ENCODE data around the gene SNX8.
"Not testable (repeated sequence)": the region's sequence is repeated elsewhere in the genome, so short reads cannot be mapped to it uniquely, and the experiment has no call there.

The SNX8 gene

GRCh38 chr7:2330493-2330892 lies 16.3 kb upstream of the SNX8 start:
- in situ Hi-C loops (cut with MboI; ENCODE audit: low sequenced_read_pairs) = no loop called here

GRCh38 chr7:2326951-2327350 lies 12.7 kb upstream of the SNX8 start:
- in situ Hi-C loops (cut with MboI; ENCODE audit: low sequenced_read_pairs) = no loop called here

- in situ Hi-C loops (cut with MboI; ENCODE audit: low sequenced_read_pairs) = no loop called here
These were observed 10.9 kb upstream of the SNX8 start for GRCh38 chr7:2325162-2325561.

GRCh38 chr7:2321020-2321419 lies 6.8 kb upstream of the SNX8 start:
- in situ Hi-C loops (cut with MboI; ENCODE audit: low sequenced_read_pairs) = no loop called here

GRCh38 chr7:2317556-2318293 lies 3.5 kb upstream of the SNX8 start:
- in situ Hi-C loops (cut with MboI; ENCODE audit: low sequenced_read_pairs) = no loop called here

- in situ Hi-C loops (cut with MboI; ENCODE audit: low sequenced_read_pairs) = no loop called here
These were observed 2.3 kb upstream of the SNX8 start for GRCh38 chr7:2316578-2316977.

GRCh38 chr7:2315787-2316186 lies 1.5 kb upstream of the SNX8 start:
- in situ Hi-C loops (cut with MboI; ENCODE audit: low sequenced_read_pairs) = no loop called here

GRCh38 chr7:2314956-2315530 lies 802 bp upstream of the SNX8 start:
- in situ Hi-C loops (cut with MboI; ENCODE audit: low sequenced_read_pairs) = not testable (repeated sequence)

GRCh38 chr7:2313450-2314208 lies 612 bp downstream of the SNX8 start:
- in situ Hi-C loops (cut with MboI; ENCODE audit: low sequenced_read_pairs) = no loop called here

GRCh38 chr7:2312267-2312929 lies 1.8 kb downstream of the SNX8 start:
- in situ Hi-C loops (cut with MboI; ENCODE audit: low sequenced_read_pairs) = no loop called here

- in situ Hi-C loops (cut with MboI; ENCODE audit: low sequenced_read_pairs) = no loop called here
These were observed 4.3 kb downstream of the SNX8 start for GRCh38 chr7:2309889-2310331.

GRCh38 chr7:2307690-2308107 lies 6.5 kb downstream of the SNX8 start:
- in situ Hi-C loops (cut with MboI; ENCODE audit: low sequenced_read_pairs) = no loop called here

GRCh38 chr7:2306688-2307087 lies 7.6 kb downstream of the SNX8 start:
- in situ Hi-C loops (cut with MboI; ENCODE audit: low sequenced_read_pairs) = no loop called here

- in situ Hi-C loops (cut with MboI; ENCODE audit: low sequenced_read_pairs) = not testable (repeated sequence)
These were observed 9.0 kb downstream of the SNX8 start for GRCh38 chr7:2305258-2305657.

- in situ Hi-C loops (cut with MboI; ENCODE audit: low sequenced_read_pairs) = not testable (repeated sequence)
These were observed 10.7 kb downstream of the SNX8 start for GRCh38 chr7:2303520-2303919.

GRCh38 chr7:2302743-2303397 lies 11.4 kb downstream of the SNX8 start:
- in situ Hi-C loops (cut with MboI; ENCODE audit: low sequenced_read_pairs) = not testable (repeated sequence)

- in situ Hi-C loops (cut with MboI; ENCODE audit: low sequenced_read_pairs) = no loop called here
These were observed 12.8 kb downstream of the SNX8 start for GRCh38 chr7:2301511-2301863.

GRCh38 chr7:2299870-2300512 lies 14.2 kb downstream of the SNX8 start:
- in situ Hi-C loops (cut with MboI; ENCODE audit: low sequenced_read_pairs) = no loop called here

- in situ Hi-C loops (cut with MboI; ENCODE audit: low sequenced_read_pairs) = no loop called here
These were observed 15.0 kb downstream of the SNX8 start for GRCh38 chr7:2299131-2299829.

GRCh38 chr7:2296832-2297231 lies 17.4 kb downstream of the SNX8 start:
- in situ Hi-C loops (cut with MboI; ENCODE audit: low sequenced_read_pairs) = no loop called here

Data from HL-60/S4 treated with retinoic acid at 250 ng/mL for 4 days and 3 days (cell line).